Measurements from ENCODE around the gene PPP1R1C.

DNA sequence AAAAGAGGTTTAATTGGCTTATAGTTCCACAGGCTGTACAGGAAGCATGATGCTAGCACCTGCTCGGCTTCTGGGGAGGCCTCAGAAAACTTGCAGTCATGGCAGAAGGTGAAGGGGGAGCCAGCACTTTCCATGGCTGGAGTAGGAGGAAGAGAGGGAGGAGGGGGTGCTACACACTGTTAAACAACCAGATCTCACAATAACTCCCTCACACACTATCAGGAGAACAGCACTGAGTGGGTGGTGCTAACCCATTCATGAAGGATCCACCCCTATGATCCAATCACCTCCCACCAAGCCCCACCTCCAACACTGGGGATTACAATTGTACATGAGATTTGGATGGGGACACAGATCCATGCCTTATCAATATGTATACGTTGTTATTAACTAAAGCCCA, 85.1 kb downstream of the PPP1R1C start:
- TF ChIP-seq POLR2A (IDR thresholded peaks at IDR 0.05) (no peak), POLR2AphosphoS5 (IDR thresholded peaks at IDR 0.05) (no peak)
- TF ChIP-seq, protein P1, sequence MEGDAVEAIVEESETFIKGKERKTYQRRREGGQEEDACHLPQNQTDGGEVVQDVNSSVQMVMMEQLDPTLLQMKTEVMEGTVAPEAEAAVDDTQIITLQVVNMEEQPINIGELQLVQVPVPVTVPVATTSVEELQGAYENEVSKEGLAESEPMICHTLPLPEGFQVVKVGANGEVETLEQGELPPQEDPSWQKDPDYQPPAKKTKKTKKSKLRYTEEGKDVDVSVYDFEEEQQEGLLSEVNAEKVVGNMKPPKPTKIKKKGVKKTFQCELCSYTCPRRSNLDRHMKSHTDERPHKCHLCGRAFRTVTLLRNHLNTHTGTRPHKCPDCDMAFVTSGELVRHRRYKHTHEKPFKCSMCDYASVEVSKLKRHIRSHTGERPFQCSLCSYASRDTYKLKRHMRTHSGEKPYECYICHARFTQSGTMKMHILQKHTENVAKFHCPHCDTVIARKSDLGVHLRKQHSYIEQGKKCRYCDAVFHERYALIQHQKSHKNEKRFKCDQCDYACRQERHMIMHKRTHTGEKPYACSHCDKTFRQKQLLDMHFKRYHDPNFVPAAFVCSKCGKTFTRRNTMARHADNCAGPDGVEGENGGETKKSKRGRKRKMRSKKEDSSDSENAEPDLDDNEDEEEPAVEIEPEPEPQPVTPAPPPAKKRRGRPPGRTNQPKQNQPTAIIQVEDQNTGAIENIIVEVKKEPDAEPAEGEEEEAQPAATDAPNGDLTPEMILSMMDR (IDR thresholded peaks at IDR 0.05), result no peak

Measured in transverse colon (tissue), 4 donors.